AG09319 (cell line): ENCODE data around the gene KCTD21.

Experiments
- DNase-seq: peaks from one replicate; pipeline ENCODE4 v3.0.0-alpha.2; 2010; ENCODE audit warnings: low read depth; ENCODE audit errors: extremely low read depth
- TF ChIP-seq, protein P1 (sequence below): IDR thresholded peaks from 2 replicates; pipeline ENCODE4 v1.5.1; 2011; ENCODE audit warnings: low read depth, mild to moderate bottlenecking, inconsistent platforms, low read length, moderate library complexity

The KCTD21 gene

DNA sequence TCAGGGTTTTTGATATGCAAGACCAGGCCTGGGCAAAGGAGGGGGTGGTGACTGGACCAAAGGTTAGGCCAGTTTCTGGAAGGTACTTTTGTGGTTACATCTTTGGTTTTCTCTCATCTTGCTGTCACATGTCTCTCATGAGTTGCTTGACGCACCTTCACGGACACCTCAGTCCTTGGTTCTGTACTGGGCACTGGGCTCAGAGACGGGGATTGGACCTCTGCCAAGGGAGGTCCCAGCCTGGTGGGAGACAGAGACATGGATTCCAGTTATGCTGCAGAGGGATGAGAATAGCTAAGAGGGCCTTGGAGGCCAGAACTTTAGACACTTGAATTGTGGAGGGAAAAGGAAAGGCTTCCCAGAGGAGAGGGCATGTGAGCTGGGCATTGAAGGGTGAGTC lies 1.9 kb upstream of the KCTD21 start:
- TF ChIP-seq, protein P1, sequence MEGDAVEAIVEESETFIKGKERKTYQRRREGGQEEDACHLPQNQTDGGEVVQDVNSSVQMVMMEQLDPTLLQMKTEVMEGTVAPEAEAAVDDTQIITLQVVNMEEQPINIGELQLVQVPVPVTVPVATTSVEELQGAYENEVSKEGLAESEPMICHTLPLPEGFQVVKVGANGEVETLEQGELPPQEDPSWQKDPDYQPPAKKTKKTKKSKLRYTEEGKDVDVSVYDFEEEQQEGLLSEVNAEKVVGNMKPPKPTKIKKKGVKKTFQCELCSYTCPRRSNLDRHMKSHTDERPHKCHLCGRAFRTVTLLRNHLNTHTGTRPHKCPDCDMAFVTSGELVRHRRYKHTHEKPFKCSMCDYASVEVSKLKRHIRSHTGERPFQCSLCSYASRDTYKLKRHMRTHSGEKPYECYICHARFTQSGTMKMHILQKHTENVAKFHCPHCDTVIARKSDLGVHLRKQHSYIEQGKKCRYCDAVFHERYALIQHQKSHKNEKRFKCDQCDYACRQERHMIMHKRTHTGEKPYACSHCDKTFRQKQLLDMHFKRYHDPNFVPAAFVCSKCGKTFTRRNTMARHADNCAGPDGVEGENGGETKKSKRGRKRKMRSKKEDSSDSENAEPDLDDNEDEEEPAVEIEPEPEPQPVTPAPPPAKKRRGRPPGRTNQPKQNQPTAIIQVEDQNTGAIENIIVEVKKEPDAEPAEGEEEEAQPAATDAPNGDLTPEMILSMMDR: no peak
- DNase-seq: no peak

DNA sequence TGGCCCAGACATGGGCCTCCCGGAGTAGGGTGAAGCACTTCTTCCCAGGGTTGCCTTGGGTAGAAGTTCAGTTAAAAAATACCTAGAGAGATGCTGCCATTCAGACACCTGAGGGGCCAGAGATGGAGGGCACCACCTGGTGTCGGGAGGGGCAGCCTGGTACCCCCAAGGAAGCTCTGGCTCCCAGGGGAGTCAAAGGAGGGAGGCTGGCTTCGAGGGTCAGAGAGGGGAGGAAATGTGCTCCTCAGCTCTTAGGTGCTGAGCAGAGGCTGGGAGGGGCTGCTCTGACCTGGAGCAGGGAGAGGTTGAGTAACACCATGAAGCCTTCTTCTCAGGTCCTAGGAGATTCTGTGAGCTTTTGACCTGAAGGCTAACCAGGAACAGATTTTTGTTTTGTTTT lies 1.4 kb upstream of the KCTD21 start:
- TF ChIP-seq, protein P1: no peak

DNA sequence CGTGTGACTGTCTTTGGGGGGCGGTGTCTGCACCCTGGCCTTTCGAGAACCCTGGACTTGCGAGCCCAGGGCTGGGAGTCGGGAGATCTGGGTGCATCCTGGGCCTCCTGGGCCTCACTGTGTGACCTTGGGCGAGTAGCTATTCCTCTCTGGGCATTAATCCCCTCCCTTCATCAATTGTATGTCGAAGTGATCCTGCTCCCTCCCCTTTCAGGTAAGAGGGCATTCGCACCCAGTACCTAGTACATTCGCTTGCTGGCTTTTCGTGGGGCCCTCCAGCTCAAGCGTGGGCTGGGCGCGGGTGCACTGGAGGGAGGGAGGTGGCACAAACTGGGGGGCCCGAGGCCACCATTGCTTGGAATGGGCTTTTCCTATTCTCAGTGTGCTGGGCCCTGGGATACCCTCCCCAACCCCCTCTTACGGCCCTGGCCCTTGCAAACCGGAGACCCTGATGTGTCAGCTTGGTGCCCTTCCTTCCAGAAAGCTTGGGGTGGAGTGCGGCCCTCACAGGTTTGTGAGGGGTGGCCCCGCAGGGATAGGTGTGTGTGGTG lies 823 bp upstream of the KCTD21 start:
- DNase-seq: no peak
- TF ChIP-seq, protein P1: no peak

More for the DNA sequence above, 1.4 kb upstream of the KCTD21 start:
- no peak for DNase-seq

DNA sequence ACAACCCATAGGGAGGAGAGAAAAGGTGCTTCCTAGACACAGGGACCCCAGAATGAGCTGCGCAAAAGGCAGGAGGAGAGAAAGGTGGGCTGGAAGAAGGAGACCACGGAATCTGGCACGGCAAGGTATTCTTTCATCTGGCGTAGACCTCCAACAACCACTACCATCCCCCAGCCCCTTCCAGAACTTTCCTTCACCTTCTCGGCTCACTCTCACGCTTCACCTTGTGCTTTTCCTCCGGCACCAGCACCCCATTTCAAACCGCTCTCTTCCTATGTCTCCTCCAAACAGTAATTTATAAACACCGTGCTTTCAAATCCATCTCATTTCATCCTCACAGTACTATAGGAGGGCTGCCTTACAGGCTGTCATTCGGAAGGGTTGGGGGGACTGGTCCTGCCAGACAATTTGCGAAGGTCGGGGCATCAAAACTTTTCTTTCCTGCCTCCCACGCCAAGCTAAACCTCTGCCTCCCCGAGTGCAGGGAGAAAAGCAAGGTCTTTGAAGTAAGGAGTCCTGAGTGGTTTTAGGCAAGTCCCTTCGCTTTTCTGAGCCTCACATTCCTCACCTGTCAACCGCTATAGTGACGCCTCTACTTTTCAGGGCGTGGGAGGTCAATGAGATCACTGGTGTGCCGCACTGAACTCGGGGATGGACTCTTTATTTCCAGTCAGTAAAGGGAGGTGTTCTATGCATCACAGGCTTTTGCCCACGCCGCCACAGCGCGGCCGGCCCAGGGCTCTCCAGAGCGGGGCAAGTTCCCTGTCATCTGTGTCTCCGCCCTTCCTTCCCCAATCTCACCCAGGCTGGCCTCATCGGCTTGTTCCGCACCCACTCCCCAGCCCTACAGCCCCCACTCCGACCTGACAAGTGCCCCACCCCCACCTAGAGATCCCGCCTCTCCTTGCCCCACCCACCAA lies 800 bp downstream of the KCTD21 start:
- DNase-seq: no peak
- TF ChIP-seq, protein P1: no peak

DNA sequence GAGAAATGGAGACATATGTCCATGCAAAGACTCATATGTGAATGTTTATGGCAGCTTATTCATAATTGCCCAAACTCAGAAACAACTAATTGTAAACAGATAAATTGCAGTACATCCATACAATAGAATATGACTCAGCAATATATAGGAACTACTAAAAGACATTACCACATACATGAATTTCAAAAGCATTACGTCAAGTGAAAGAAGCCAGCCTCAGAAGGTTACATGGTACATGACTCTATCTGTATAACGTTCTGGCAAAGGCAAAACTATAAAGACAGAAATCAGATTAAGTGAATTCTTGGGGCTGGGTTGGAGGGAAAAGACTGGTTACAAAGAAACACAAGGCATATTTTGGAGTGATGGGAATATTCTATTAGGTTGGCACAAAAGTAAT lies 7.2 kb downstream of the KCTD21 start:
- TF ChIP-seq, protein P1: no peak
- DNase-seq: no peak

DNA sequence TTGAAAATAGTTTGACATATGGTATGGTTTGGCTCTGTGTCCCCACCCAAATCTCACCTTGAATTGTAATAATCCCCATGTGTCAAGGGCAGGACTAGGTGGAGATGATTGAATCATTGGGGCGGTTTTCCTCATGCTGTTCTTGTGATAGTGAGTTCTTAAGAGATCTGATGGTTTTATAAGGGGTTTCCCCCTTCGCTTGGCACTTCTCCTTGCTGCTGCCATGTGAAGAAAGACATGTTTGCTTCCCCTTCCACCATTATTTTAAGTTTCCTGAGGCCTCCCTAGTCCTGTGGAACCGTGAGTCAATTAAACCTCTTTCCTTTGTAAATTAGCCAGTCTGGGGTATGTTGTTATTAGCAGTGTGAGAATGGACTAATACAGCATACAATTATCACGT lies 7.7 kb downstream of the KCTD21 start:
- TF ChIP-seq, protein P1: no peak
- DNase-seq: no peak

DNA sequence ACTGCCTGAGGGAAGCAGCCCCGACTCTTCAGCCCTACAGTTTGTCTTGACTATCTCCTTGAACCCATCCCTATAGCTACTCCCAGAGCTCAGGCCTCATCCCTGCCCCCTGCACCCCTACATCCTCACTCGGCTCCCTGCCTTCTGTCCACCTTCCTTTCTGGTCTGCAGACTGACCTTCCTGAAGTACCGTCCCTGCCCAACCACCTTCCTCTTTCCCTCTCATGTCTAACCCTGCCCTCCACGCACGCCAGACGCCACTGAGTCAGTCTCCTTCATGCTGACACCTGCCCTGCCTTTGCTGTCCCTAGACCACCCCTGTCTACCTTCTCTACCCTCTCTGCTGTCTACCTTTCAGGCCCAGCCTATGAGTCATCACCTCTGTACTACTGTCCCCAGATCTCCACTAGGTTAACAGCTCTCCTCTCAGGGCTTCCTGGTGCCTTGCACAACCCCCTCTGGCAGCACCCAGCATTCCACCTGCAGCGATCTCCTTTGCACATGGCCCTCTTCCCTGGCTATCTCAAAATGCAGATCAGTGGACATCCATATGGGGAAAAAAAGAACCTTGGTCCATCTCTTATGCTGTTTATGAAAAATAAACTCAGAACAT lies 8.9 kb downstream of the KCTD21 start:
- TF ChIP-seq, protein P1: no peak
- DNase-seq: no peak
